Measurements from ENCODE around the gene KHK. TPM values are rescaled to one million over a fixed set of nuclear protein-coding genes. Genes with fewer than 3 reads are reported as not detected.
"Not testable (repeated sequence)": the region's sequence is repeated elsewhere in the genome, so short reads cannot be mapped to it uniquely, and the experiment has no call there.

Gene KHK
- total and polyA plus RNA-seq, 7 donors: 1.6 to 12.7 (median 3.9) TPM

DNA sequence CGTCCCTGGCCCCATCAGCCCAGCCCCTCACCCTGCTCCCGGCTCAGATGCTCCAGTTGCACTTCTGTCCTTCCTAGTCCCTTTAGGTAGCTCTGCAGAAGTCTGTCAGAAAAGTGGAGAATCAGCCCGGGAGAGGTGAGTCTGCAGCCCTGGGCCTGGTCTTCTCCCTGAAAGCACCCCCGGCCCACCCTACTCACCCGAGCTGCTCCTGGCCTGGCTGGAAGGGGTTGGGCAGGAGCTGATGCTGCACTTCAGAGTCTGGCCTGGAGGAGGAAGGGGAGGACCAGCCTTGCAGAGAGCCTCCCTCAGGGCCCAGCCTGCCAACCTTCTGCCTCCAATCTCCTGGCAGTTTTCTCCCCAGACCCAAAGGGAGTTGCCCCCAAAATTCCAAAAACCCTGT, 15.8 kb downstream of the KHK start:
- 84 to 92% methylated on average over 5 of the region's 5 CpGs for WGBS, 2 donors
- no peaks in the 10 kb centered on the region for H3K9me3 ChIP-seq
- H3K4me1 ChIP-seq: no peaks in the 10 kb centered on the region
- H3K27me3 ChIP-seq: peaks cover 0 to 27% (median 0%) of the 10 kb centered on the region in 3 donors
- intact Hi-C loops (cut with DNase I): no loop called here
- TF ChIP-seq, protein P1, sequence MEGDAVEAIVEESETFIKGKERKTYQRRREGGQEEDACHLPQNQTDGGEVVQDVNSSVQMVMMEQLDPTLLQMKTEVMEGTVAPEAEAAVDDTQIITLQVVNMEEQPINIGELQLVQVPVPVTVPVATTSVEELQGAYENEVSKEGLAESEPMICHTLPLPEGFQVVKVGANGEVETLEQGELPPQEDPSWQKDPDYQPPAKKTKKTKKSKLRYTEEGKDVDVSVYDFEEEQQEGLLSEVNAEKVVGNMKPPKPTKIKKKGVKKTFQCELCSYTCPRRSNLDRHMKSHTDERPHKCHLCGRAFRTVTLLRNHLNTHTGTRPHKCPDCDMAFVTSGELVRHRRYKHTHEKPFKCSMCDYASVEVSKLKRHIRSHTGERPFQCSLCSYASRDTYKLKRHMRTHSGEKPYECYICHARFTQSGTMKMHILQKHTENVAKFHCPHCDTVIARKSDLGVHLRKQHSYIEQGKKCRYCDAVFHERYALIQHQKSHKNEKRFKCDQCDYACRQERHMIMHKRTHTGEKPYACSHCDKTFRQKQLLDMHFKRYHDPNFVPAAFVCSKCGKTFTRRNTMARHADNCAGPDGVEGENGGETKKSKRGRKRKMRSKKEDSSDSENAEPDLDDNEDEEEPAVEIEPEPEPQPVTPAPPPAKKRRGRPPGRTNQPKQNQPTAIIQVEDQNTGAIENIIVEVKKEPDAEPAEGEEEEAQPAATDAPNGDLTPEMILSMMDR (IDR thresholded peaks at IDR 0.05): no peak
- TF ChIP-seq POLR2A (IDR thresholded peaks at IDR 0.05): no peak
- TF ChIP-seq POLR2AphosphoS5 (IDR thresholded peaks at IDR 0.05): no peak
- no peak for TF ChIP-seq EP300 (IDR thresholded peaks at IDR 0.05)
- H3K36me3 ChIP-seq: no peaks in the 10 kb centered on the region
- no peak overlapping the region for H3K27ac ChIP-seq
- DNase-seq: no peak
- no peak overlapping the region for H3K4me3 ChIP-seq

DNA sequence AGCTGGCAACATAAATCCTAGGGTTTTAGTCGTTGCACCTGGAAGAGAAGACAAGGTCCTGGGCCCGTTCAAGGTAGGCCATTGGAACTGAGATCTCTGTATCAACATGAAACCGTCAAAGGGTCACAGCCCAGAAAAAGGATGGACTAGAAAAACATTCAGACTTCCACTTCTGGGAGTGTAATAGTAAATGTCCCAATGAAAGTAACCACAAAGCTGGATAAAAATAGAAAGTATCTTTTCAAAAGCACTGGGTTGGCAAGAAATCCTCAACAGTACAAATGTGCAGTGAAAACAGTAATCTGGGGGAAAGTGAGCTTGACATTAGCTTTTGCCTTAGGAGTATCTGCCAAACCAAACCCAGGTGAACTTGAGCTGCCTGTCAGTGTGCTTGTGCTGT, 19.4 kb downstream of the KHK start:
- H3K4me1 ChIP-seq: no peaks in the 10 kb centered on the region
- no peaks in the 10 kb centered on the region for H3K36me3 ChIP-seq
- no peak overlapping the region for H3K27ac ChIP-seq
- H3K4me3 ChIP-seq: no peak overlapping the region
- 76 to 81% methylated on average over 3 of the region's 3 CpGs for WGBS, 2 donors
- intact Hi-C loops (cut with DNase I): no loop called here
- no peak for DNase-seq
- peaks cover 0 to 30% (median 0%) of the 10 kb centered on the region in 3 donors for H3K27me3 ChIP-seq
- TF ChIP-seq POLR2A (IDR thresholded peaks at IDR 0.05) (no peak), POLR2AphosphoS5 (IDR thresholded peaks at IDR 0.05) (no peak), EP300 (IDR thresholded peaks at IDR 0.05) (no peak)
- TF ChIP-seq, protein P1 (IDR thresholded peaks at IDR 0.05): no peak
- no peaks in the 10 kb centered on the region for H3K9me3 ChIP-seq

DNA sequence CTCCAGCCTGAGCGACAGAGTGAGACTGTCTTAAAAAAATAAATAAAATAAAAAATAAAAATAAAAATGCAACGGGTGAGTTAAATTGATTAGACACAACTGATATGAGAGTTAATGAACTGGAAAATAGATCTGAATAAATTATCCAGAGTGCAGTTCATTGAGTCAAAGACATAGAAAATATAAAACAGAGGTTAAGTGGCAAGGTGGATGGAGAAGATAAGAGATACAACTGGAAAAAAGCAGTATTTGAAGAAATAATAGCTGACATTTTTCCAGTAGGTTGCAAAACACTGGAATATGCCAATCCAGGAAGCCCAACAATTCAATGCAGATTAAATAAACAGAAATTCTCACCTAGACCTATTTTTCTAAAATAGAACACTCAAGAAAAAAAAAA, 21.6 kb downstream of the KHK start:
- WGBS, 2 donors: 83 to 94% methylated on average over 2 of the region's 2 CpGs
- no peak overlapping the region for H3K27ac ChIP-seq
- TF ChIP-seq, protein P1 (IDR thresholded peaks at IDR 0.05): no peak
- TF ChIP-seq POLR2A (IDR thresholded peaks at IDR 0.05) (no peak), EP300 (IDR thresholded peaks at IDR 0.05) (no peak), POLR2AphosphoS5 (IDR thresholded peaks at IDR 0.05) (no peak)
- H3K4me1 ChIP-seq: no peaks in the 10 kb centered on the region
- H3K4me3 ChIP-seq: no peak overlapping the region
- DNase-seq: no peak
- H3K36me3 ChIP-seq: no peaks in the 10 kb centered on the region
- intact Hi-C loops (cut with DNase I): no loop called here
- peaks cover 0 to 30% (median 0%) of the 10 kb centered on the region in 3 donors for H3K27me3 ChIP-seq
- no peaks in the 10 kb centered on the region for H3K9me3 ChIP-seq

DNA sequence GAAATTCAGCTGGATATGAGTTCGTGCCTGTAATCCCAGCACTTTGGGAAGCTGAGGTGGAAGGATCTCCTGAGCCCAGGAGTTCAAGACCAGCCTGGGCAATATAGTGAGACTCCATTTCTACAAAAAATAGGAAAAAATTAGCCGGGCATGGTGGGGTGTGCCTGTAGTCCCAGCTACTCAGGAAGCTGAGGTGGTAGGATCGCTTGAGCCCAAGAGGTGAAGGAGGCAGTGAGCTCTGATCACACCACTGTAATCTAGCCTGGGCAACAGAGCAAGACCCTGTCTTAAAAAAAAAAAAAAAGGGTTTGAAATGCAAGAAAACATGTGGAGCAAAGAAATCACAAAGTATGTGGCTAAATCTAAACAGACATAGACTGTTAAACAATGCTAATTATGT, 22.5 kb downstream of the KHK start:
- H3K27me3 ChIP-seq: peaks cover 0 to 23% (median 0%) of the 10 kb centered on the region in 3 donors
- WGBS, 2 donors: 92 to 96% methylated on average over 3 of the region's 3 CpGs
- DNase-seq: no peak
- H3K4me3 ChIP-seq: no peak overlapping the region
- H3K36me3 ChIP-seq: no peaks in the 10 kb centered on the region
- H3K27ac ChIP-seq: no peak overlapping the region
- TF ChIP-seq, protein P1 (IDR thresholded peaks at IDR 0.05): no peak
- no peak for TF ChIP-seq EP300 (IDR thresholded peaks at IDR 0.05)
- TF ChIP-seq POLR2A (IDR thresholded peaks at IDR 0.05): no peak
- no peak for TF ChIP-seq POLR2AphosphoS5 (IDR thresholded peaks at IDR 0.05)
- H3K4me1 ChIP-seq: no peaks in the 10 kb centered on the region
- H3K9me3 ChIP-seq: no peaks in the 10 kb centered on the region
- intact Hi-C loops (cut with DNase I): no loop called here

DNA sequence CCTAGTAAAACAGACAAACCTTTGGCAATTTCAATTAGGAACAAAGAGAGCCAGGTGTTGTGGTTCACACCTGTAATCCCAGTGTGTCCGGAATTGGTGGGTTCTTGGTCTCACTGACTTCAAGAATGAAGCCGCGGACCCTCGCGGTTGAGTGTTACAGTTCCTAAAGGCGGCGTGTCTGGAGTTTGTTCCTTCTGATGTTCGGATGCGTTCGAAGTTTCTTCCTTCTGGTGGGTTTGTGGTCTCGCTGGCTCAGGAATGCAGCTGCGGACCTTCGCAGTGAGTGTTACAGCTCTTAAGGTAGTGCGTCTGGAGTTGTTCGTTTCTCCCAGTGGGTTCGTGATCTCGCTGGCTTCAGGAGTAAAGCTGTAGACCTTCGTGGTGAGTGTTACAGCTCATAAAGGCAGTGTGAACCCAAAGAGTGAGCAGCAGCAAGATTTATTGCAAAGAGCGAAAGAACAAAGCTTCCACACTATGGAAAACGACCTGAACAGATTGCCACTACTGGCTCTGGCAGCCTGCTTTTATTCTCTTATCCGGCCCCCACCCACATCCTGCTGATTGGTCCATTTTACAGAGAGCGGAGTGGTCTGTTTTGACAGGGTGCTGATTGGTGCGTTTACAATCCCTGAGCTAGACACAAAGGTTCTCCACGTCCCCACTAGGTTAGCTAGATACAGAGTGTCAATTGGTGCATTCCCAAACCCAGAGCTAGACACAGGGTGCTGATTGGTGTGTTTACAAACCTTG, 24.2 kb downstream of the KHK start:
- peaks cover 0 to 13% (median 0%) of the 10 kb centered on the region in 3 donors for H3K27me3 ChIP-seq
- H3K36me3 ChIP-seq; DNase-seq; intact Hi-C loops (cut with DNase I); H3K27ac ChIP-seq; H3K4me1 ChIP-seq; H3K4me3 ChIP-seq; H3K9me3 ChIP-seq: not testable (repeated sequence)
- WGBS, 2 donors: 84 to 85% methylated on average over 24 of the region's 24 CpGs

DNA sequence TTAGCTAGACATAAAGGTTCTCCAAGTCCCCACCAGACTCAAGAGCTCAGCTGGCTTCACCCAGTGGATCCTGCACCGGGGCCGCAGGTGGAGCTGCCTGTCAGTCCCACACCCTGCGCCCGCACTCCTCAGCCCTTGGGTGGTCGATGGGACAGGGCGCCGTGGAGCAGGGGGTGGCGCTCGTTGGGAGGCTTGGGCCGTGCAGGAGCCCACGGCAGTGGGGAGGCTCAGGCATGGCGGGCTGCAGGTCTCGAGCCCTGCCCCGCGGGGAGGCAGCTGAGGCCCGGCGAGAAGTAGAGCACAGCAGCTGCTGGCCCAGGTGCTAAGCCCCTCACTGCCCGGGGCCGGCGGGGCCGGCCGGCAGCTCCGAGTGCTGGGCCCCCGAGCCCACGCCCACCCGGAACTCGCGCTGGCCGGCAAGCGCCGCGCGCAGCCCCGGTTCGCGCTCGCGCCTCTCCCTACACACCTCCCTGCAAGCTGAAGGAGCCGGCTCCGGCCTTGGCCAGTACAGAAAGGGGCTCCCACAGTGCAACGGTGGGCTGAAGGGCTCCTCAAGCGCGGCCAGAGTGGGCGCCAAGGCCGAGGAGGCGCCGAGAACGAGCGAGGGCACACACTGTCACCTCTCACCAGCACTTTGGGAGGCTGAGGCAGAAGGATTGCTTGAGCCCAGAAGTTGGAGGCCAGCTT, 25.0 kb downstream of the KHK start:
- DNase-seq; H3K36me3 ChIP-seq; H3K27me3 ChIP-seq; H3K9me3 ChIP-seq; intact Hi-C loops (cut with DNase I); H3K27ac ChIP-seq; H3K4me3 ChIP-seq; H3K4me1 ChIP-seq: not testable (repeated sequence)
- 94 to 95% methylated on average over 49 of the region's 49 CpGs for WGBS, 2 donors
